ENCODE results near the gene FAM98B.

DNA sequence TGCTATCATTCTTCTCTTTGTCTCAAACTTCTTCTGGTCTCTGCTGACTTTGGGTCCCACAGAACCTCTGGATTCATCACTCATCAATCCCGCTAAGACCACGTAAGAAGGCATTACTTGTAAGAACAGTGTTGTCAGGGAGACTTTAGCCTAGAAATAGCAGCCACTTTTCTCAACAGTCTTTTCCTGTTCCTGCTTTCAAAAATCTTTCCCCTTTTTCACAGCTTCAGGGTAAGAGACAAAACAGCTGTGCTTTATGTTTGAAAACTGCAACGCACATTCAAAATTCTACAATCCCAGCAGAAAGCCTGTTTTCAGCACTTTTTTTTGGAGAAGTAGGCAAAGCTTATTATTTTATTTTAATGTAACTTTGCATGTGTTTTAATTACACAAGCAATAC, 42.0 kb upstream of the FAM98B start:
- no peak for TF ChIP-seq POLR2AphosphoS5 (IDR thresholded peaks at IDR 0.05; ENCODE audit: low read depth, low read length)
- no peak for TF ChIP-seq POLR2A (IDR thresholded peaks at IDR 0.05; ENCODE audit: low read depth, low read length)
- no peak for TF ChIP-seq TAF1 (IDR thresholded peaks at IDR 0.05; ENCODE audit: low read depth, low read length)
- TF ChIP-seq PAX5 (IDR thresholded peaks at IDR 0.05; ENCODE audit: insufficient read depth, low read length, severe bottlenecking): no peak
- TF ChIP-seq POU2F2 (IDR thresholded peaks at IDR 0.05; ENCODE audit: low read depth, low read length): no peak
- no peak for TF ChIP-seq SPI1 (IDR thresholded peaks at IDR 0.05; ENCODE audit: low read depth, low read length)

All from GM12891 (cell line).